ENCODE data around the gene NRXN3. TPM values are rescaled to one million over a fixed set of nuclear protein-coding genes. Genes with fewer than 3 reads are reported as not detected.

NRXN3 gene
- total RNA-seq, 1 donor from 2014 or later: 19.8 TPM

GRCh38 chr14:79356040-79356439 lies 1185.9 kb downstream of the NRXN3 start:
- DNase-seq (ENCODE audit: extremely low spot score, unreplicated experiment): no peak
- H3K4me1 Mint-ChIP-seq (ENCODE audit: unreplicated experiment): peaks cover 25% of the 10 kb centered on the region

GRCh38 chr14:79357307-79357706 lies 1187.1 kb downstream of the NRXN3 start:
- H3K27ac Mint-ChIP-seq: no peak overlapping the region
- peaks cover 13% of the 10 kb centered on the region for H3K4me1 Mint-ChIP-seq (ENCODE audit: unreplicated experiment)
- TF ChIP-seq, protein P1, sequence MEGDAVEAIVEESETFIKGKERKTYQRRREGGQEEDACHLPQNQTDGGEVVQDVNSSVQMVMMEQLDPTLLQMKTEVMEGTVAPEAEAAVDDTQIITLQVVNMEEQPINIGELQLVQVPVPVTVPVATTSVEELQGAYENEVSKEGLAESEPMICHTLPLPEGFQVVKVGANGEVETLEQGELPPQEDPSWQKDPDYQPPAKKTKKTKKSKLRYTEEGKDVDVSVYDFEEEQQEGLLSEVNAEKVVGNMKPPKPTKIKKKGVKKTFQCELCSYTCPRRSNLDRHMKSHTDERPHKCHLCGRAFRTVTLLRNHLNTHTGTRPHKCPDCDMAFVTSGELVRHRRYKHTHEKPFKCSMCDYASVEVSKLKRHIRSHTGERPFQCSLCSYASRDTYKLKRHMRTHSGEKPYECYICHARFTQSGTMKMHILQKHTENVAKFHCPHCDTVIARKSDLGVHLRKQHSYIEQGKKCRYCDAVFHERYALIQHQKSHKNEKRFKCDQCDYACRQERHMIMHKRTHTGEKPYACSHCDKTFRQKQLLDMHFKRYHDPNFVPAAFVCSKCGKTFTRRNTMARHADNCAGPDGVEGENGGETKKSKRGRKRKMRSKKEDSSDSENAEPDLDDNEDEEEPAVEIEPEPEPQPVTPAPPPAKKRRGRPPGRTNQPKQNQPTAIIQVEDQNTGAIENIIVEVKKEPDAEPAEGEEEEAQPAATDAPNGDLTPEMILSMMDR (conservative IDR thresholded peaks at IDR 0.05): no peak
- H3K4me3 Mint-ChIP-seq: no peak overlapping the region
- H3K9me3 Mint-ChIP-seq: no peaks in the 10 kb centered on the region
- no peaks in the 10 kb centered on the region for H3K36me3 Mint-ChIP-seq
- no peak for DNase-seq (ENCODE audit: extremely low spot score, unreplicated experiment)
- no peaks in the 10 kb centered on the region for H3K27me3 Mint-ChIP-seq

More at GRCh38 chr14:79356040-79356439, 1185.9 kb downstream of the NRXN3 start:
- Mint-ChIP-seq H3K27me3 (no peaks in the 10 kb centered on the region), H3K4me3 (no peak overlapping the region), H3K27ac (no peak overlapping the region), H3K9me3 (no peaks in the 10 kb centered on the region), H3K36me3 (no peaks in the 10 kb centered on the region)
- TF ChIP-seq, protein P1 (conservative IDR thresholded peaks at IDR 0.05): no peak

- no peak overlapping the region for H3K4me3 Mint-ChIP-seq
- H3K27me3 Mint-ChIP-seq: no peaks in the 10 kb centered on the region
- TF ChIP-seq, protein P1 (conservative IDR thresholded peaks at IDR 0.05): no peak
- no peaks in the 10 kb centered on the region for H3K4me1 Mint-ChIP-seq (ENCODE audit: unreplicated experiment)
- H3K36me3 Mint-ChIP-seq: peaks cover 4% of the 10 kb centered on the region
- H3K9me3 Mint-ChIP-seq: no peaks in the 10 kb centered on the region
- no peak overlapping the region for H3K27ac Mint-ChIP-seq
- DNase-seq (ENCODE audit: extremely low spot score, unreplicated experiment): no peak
Measured at GRCh38 chr14:79363291-79363690, 1193.1 kb downstream of the NRXN3 start.

DNA sequence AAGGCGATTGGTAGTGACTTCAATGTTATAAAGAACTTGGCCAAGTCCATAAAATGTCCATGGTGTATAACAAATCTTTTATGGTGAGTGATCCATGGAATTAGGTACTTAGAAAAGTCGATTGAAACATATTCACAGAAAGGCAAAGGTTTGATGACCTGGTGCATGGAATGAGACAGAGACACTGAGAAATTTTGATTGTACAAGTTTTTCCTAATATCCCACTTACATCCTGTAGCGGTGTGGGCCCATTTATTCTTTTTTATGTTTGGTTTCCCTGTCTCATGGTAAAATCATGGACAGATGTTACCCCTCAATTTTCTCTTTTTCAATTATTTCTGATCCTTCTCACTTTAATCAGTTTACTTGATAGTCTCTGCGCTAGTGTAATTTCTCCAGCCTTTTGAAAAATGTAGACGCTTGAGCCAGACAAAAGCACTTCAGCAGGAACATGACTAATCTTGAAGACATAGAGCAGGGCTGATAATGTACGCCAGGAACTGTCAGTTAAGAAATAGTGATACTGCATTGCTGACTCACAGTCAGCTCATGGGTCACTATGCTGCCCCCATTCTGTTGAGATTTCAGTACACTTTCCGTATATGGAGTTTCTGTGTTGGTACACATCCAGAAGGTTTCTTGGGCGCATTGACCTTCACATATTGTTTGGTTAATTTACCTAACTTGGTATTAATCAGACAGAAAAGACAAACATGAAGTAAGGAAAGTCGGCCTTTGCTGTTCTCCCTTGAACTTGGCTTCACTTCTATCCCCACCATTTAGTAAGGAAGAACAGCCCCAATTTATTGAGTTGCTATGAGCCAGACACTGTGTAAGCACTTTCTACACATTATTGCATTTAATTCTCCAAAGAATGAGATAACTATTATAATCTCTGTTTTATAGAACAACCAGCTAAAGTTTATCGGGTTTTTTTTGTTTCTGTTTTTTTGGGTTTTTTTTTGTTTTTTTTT lies 1199.5 kb downstream of the NRXN3 start:
- TF ChIP-seq, protein P1 (conservative IDR thresholded peaks at IDR 0.05): no peak
- Mint-ChIP-seq H3K36me3 (peaks cover 4% of the 10 kb centered on the region), H3K9me3 (peaks cover 5% of the 10 kb centered on the region), H3K27me3 (no peaks in the 10 kb centered on the region), H3K4me3 (no peak overlapping the region), H3K4me1 (ENCODE audit: unreplicated experiment) (peaks cover 11% of the 10 kb centered on the region), H3K27ac (no peak overlapping the region)
- DNase-seq (ENCODE audit: extremely low spot score, unreplicated experiment): no peak

- DNase-seq (ENCODE audit: extremely low spot score, unreplicated experiment): no peak
- H3K36me3 Mint-ChIP-seq: peaks cover 4% of the 10 kb centered on the region
- no peaks in the 10 kb centered on the region for H3K27me3 Mint-ChIP-seq
- H3K9me3 Mint-ChIP-seq: peaks cover 5% of the 10 kb centered on the region
- H3K27ac Mint-ChIP-seq: no peak overlapping the region
- H3K4me1 Mint-ChIP-seq (ENCODE audit: unreplicated experiment): peaks cover 11% of the 10 kb centered on the region
- H3K4me3 Mint-ChIP-seq: no peak overlapping the region
- TF ChIP-seq, protein P1 (conservative IDR thresholded peaks at IDR 0.05): no peak
Measured at GRCh38 chr14:79370969-79371368, 1200.8 kb downstream of the NRXN3 start.
